ENCODE data around the gene REXO5.
A peak's percentile ranks its signal among the peaks of the same experiment; 100 is the strongest.
"Not testable (repeated sequence)": the region's sequence is repeated elsewhere in the genome, so short reads cannot be mapped to it uniquely, and the experiment has no call there.

Gene REXO5

DNA sequence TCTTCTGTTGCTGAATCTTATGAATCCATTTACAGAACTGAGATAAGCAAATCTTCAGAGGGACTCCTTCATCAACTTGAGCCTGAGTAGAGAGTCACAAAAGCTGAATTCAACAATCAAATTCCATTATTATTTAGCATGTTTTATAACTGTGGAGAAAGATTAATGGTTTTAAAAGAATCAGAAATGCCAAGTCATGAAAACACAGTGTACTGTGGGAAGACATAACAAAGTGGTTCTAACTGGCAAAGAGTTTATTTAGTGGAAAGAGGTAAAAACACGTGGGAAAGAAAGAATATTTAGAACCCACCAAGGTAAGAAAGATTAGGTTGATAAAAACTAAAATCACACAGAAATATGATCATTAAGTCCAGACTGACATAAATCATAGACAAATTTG, 5.0 kb upstream of the REXO5 start:
- DNase-seq, result no peak

DNA sequence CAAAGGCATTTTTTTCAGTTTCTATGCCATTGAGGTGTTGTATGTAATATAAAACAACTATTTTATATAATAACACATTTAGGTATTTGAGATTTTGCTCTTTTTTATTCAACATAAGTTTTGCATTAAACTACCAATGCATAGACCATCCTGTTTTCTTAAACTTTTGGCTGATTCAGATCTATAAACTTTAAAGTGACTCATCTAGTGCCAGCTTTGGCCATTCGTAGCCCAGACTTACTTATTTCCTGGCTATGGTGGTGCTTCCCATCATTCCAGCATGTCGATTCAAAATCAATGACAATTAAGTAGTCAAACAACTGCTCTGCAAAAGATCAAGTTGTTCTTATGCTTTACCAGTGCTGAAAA, 3.2 kb upstream of the REXO5 start:
- DNase-seq, result no peak

DNA sequence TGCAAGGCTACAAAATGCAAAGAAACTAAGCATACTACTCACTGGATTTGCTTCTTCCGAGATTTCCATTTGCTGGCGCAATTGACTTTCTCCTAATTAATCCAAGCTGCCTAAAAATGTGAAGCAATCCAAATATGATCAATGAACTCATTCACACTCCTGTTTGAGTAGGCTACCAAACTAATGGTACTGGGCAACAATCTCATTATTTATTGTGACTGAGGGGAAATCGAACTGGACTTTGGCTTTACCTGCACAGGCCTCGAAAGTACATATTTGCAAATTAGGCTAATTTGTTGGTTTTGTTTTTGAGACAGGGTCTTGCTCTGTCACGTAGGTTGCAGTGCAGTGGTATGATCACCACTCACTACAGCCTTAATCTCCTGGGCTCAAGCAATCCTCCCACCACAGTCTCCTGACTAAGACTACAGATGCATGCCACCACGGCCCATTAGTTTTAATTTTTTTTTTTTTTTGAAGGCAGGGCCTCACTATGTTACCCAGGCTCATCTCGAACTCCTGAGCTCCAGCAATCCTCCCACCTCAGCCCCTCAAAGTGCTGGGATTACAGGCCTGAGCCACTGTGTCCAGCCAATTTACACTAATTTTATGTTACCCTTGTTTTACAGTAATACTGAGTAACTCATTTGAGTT, 2.6 kb upstream of the REXO5 start:
- no peak for DNase-seq

DNA sequence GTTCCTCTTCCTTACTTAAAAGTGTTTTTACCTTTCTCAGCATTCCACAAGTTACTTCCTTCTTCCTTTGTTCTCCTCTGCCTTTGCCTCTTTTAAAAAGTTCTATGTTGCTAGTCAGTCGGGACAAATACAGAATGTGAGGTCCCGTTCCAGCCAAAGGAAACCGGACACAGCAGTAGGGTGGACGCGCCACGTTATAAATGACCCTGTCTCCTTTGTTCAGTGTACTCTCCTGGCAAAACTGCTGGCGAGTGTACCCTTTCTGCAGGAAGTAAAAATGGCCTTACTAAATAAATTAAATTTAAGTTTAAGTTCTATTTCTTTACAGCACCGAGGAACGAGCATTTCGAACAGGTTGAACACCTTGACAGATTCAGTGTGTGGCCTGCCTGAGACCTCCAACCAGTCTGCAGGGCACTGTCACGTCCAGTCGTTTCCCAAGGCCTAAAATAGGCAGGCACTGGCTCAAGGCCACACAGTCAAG, 601 bp upstream of the REXO5 start:
- not testable (repeated sequence) for DNase-seq

DNA sequence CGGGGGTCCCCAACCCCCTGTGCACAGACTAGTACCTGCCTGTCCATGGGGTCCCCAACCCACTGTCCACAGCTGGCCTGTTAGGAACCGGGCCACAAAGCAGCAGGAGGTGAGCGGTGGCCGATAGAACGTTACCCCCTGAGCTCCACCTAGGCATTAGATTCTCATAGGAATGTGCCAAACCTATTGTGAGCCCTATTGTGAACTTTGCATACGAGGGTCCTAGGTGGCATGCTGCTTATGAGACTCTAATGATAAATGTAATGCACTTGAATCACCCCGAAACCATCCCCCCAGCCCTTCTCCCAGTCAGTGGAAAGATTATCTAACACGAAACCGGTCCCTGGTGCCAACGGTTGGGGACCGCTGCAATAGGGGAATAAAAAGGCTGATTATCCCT, 1.5 kb downstream of the REXO5 start:
- DNase-seq, result no peak

DNA sequence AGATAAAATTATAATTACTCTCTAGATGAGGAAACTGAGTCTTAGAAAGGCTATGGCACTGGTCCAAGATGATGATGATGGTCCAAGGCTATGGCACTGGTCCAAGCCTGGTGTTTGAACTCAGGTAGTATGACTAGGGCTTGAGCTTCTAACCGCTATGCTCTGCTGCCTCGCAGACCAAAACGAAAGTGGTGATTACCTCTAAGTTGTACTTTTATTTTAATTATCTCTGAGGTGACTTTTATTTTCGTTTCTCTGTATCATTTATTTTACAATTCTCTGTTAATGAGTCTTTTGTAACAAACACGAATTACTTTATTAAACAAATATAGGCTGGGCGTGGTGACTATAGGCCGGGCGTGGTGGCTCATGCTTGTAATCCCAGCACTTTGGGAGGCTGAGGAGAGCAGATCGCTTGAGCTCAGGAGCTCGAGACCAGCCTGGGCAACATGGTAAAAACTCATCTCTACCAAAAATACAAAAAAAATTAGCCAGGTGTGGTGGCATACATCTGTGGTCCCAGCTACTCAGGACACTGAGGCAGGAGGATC, 5.6 kb downstream of the REXO5 start:
- no peak for DNase-seq

DNA sequence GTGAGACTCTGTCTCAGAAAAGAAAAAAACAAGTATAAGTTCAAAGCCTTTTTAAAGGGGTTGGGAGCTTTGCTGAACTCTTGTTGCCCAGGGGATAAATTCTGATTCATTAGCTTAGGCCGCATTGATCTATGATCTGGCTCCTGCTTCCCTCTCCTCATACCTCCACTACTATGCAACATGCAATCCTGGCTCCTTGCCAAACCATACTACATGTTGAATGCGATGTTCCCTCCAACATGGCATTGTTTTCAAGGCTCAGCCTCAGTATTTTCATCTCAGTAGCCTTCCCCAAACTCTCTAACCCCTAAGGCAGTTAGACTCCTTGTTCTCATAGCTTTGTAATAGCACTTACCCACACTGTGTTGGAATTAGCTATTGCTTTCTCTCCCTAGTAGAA, 6.2 kb downstream of the REXO5 start:
- DNase-seq, result no peak

DNA sequence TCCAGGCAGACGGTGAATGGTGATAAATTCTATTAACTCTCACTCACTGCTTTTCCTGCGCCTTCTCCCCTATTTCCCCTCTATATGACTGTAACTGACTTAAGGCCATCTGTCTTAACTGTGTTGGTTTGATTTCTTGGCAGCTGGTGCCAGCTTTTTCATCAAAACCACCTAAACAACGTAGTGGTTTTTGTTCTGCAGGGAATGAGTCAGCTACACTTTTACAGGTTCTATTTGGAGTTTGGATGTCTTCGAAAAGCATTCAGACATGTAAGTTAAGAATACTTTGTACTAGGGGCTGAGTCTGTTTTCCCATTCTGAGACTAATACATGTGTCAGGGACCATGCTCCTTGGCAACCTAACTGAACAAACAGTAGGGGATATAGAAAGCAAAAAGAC, 8.5 kb downstream of the REXO5 start:
- no peak for DNase-seq

DNA sequence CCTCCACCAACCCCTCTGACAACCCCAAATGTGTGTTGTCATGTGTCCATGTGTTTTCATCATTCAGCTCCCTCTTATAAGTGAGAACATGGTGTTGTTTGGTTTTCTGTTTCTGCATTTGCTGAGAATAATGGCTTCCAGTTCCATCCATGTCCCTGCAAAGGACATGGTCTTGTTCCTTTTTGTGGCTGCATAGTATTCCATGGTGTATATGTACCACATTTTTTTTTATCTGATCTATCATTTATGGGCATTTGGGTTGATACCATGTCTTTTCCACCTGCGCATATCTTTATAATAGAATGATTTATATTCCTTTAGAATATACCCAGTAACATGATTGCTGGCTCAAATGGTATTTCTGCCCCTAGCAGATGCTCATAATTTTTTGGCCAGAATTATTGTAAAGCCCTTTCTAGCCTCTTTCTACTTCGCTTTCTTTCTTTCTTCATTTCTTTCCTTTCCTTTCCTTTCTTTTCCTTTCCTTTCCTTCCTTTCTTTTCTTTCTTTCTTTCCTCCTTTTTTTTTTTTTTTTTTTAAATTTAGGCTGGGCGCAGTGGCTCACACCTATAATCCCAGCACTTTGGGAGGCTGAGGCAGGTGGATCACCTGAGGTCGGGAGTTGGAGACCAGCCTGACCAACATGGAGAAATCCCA, 12.7 kb downstream of the REXO5 start:
- DNase-seq, result no peak

DNA sequence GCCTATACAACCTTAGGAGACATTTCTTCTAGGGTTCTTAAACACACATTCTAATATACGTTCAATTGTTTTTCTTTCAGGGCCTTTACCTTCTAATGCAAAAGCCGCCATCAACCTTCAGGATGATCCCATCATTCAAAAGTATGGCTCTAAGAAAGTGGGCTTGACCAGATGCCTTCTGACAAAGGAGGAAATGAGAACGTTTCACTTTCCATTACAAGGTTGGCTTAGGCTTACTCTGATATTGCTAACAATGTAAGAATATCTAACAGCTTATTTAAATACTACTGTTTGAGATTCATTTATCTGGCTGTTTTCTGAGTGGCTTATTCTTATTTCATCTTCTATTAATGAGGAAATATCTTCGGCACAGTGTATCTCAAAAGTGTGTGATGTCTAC, 15.4 kb downstream of the REXO5 start:
- no peak for DNase-seq

DNA sequence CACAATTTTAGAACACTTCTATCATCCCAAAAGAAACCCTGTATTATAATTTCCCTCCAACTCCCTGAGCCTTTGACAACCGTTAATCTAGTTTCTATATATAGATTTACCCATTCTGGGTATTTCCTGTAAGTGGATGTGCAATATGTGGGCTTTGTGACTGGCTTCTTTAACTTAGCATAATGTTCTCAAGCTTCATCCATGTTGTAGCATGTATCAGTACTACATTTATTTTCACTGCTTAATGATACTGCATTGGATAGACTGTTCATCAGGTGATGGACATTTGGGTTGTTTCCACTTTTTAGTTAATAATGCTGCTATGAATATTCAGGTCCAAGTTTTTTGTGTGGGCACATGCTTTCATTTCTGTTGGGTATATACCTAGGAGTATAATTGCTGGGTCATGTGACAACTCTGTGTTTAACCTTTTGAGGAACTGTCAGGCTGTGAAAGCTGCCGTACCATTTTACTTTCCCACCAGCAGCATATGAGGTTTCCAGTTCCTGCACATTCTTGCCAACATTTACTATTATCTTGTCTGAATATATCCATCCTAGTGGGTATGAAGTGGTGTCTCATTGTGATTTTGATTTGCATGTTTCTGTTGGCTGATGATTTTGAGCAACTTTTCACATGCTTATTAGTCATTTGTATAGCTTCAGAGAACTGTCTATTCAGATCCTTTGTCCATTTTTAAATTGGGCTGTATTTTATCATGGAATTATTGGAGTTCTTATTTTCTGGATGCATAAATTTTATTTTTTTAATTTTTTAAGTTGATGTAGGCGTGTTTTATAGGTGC, 16.4 kb downstream of the REXO5 start:
- no peak for DNase-seq

DNA sequence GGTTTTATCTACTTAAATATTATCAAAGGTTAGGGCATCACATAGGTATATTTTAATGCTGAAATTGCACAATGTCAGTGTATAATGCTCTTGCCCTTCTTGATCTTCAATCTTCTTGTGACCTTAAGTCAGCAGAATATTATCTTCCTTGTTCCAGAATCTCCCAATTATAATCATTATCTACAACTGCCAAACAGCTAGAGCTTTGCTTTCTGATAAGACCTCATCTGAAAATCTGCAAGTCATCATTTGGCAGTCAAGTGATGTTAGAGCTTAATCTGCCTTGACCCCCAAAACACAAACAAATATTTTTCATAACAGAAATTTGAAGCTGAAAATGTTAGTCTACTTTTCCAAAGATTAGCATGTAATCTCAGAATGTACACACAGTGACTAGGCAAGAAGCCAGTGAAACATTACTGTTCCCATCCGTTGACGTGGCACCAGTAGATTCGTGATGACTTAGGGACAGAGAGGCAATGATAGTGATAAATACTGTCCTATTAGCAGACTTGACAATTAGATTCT, 19.8 kb downstream of the REXO5 start:
- DNase-seq, result no peak

DNA sequence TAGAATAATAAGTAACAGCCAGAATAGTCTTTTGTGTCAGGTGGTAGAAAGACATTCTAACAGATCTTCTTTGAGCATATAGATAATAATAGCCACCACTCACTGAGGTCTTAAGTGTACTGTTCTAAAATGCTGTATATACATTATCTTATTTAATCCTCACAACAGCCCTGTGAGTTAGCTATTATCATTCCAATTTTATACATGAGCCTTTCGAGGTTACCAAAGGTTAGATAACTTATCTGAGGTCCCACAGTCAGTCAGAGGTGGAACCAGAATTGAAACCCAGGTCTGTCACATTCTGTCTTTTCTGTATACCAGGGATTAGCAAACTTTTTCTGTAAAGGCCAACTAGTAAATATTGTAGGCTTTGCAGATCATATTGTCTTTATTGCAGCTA, 23.2 kb downstream of the REXO5 start:
- no peak for DNase-seq

DNA sequence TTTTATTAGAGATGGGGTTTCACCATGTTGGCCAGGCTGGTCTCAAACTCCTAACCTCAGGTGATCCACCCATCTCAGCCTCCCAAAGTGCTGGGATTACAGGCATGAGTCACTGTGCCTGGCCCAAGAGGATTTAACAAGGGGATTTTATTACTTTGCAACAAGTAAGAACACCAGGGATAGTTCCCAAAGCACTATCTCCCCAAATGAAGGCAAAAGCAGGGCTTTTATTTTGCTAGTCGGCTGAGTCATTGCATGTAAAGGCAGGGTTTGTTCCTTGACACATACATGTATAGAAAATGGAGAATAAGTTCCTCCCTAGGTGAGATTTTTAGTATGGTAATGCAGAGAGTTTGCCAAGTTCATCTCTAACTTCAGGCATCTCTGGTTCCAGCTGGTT, 24.0 kb downstream of the REXO5 start:
- no peak for DNase-seq

DNA sequence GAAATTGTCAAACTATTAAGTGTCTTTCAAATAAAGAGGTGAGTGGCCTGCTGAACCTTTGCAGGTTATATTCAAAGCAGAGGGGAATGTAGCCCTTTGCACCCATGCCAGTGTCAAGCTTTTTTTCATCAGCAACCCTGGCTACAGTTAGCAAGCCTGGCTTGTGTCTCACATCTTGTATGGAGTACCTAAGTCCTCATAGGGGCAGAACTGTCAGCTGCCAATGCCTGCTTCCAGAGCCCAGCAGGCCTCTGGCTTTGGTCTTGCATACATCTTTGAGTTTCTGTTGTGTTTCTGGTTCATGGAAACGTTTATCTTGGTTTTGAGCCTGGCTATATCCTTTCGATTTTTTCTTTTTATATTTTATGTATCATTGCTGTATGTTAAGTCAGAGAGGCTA, 26.8 kb downstream of the REXO5 start:
- no peak for DNase-seq

DNA sequence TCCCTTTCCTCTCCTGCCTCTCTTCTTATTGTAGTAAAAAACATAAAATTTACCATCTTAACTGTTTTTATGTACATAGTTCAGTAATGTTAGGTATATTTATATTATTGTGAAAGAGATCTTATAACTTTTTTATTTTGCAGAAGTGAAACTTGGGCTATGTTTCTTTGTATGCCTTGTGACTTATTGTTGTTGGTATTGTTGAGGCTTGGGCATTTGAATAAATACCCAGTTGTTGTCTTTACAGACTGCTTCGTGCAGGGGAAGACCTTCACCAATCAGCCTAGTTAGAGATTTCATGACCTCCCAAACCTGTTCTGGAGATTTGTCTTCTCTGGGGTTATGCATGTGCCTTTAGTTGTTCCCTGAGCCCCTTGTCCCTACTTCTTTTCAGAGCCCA, 31.9 kb downstream of the REXO5 start:
- no peak for DNase-seq

DNA sequence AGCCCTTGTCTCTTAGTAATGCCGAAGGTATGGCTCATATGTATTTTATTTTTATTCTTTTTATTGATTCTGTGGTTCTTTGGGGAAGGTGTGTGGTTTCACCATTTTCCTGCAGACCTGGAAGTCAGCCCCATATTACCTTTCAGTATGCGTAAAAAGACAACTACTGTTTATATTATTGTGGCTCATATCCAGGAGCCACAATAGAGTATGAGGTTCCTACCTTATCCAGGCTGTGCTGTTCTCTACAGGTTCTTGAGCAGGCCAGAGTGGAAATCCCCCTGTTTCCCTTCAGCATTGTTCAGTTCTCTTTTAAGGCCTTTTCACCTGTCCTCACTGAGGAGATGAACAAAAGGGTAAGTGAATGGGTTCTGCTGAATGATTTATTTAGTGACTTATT, 33.2 kb downstream of the REXO5 start:
- no peak for DNase-seq

DNA sequence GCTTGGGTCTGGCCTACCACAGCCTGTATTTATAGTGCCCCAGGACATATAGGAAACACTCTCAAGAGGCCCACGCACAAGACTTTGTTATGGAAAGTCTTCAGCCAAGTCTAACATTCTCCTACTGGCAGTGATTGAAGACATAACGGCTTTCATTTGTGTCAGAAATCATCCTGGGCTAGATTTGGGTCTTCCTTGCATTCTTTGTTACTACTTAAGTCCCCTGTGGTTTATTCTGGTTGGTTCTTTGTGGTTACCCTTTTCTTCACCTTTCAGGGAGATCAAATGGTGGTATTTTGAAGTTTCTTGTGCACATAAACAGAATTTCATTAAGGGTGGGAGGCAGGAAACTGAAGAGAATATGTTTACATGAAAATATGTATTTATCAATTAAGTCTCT, 37.7 kb downstream of the REXO5 start:
- DNase-seq, result no peak

DNA sequence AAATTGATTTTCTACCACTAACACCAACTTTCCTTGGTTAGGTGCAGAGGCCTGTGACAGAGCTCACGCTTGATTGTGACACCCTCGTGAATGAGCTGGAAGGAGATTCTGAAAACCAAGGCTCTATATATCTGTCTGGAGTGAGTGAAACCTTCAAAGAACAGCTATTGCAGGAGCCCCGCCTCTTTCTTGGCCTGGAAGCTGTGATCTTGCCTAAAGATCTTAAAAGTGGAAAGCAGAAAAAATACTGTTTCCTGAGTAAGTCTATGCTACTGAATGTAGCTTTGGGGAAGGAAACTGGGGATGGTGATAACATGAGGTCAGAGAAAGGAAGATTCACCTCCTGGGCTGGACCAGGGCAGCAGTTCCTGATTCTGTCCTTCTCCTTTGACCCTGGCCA, 38.3 kb downstream of the REXO5 start:
- no peak for DNase-seq

DNA sequence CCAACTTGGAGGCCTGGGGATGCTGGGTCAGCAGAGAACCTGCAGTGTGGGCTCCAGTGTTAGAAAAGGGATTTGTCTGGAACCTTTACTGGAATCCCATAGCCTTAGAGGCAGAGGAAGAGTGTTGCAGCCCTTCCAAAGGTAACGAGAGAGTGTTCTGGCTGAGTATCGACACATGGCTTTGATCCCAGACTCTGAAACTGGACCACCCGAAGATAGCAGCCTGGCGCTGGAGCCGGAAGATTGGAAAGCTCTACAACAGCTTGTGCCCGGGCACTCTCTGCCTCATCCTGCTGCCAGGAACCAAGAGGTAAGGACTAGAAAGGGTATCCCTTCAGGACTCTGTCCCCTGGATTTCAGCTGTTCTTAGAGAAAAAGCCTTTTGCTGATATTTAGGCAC, 39.7 kb downstream of the REXO5 start:
- DNase-seq, result no peak

DNA sequence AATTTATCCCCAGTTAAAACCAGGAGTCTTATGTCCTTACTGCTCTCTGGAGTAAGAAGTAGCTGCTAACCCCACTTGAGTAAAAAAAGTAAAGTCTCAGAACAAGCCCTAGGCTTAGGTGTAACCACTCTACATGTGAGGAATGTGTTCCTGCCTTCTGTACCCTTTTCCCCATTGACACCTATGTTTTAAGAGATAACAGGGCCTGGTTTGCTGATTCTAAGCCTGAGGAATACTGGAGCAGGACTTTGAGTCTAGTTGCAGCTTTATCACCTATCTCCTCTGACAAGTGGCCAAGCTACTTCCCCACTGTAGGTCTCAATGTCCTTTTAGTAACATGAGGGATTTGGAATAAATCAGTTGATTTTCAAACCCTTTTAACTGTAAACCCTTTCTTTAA, 40.2 kb downstream of the REXO5 start:
- DNase-seq, result no peak

DNA sequence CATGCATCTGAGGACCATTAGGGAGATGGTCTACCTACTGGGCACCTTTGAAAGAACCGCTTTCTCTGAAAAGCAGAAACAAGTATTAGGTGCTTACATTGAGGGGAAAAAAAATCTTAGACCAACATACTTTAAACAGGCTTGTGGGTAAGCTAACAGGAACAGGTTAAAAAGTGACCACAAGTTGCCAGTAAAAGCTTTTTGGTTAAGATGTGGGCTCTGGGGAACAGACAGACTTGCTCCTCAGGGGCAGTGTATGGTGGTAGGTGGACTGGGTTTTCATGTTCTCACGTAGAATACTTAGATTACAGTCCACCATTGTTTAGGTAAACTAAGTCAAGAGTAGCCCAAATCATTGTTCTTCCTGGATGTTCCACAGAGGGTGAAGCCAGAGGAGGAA, 41.2 kb downstream of the REXO5 start:
- no peak for DNase-seq

DNA sequence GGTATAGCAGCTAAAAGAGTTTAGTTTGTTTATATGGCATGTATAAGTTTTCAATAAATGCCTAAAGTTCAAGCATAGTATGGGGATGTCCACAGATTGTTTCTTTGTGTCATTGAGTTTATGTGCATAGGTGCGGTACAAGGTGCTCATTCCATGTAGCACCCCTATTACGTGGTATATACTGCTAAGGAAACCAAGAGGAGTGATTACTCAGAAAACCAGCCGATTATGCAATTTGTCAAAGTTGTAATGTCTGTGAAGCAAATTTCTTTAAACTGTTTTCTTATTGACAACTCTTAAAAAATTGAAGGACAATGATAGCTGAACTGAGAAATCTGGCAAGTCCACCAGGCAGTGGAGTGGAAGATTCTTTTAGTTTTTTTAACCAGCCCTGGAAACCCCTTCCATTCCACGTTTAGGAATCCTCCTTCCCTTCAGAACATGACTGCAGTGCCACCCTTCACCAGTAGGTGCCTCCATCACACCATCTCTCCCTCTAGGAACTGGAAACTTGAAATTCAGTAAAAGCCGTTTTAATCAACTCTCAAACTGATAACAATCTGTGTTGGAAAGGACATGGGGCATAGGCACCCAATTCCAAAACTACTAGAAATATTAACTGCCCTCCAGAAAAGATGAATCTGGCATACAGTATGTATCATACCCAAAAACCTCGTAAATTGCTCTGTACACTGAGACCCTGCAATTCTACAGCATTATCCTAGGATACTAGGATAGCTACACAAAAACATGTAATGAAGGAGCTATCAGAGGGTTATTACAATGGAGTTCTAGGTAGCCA, 43.5 kb downstream of the REXO5 start:
- peak; percentile 60 to 65 for DNase-seq

All from activated CD4-positive, alpha-beta T cell treated with anti-CD3 and anti-CD28 coated beads, Interleukin-2, amount 50 U/mL, for 4 hours (primary cell).